AG09309 (cell line): ENCODE measurements around the gene MALRD1.

Experiments used
- DNase-seq: peaks from one replicate; pipeline ENCODE4 v3.0.0-alpha.2; 2010; ENCODE audit warnings: low read depth
- H3K4me3 ChIP-seq: 2 replicates; pipeline ENCODE4 v1.5.1; 2011; ENCODE audit warnings: mild to moderate bottlenecking, low read depth, low read length, moderate library complexity; ENCODE audit not compliant: control insufficient read depth
- TF ChIP-seq, protein P1 (sequence below): IDR thresholded peaks from 2 replicates; pipeline ENCODE4 v1.5.1; 2011; ENCODE audit warnings: mild to moderate bottlenecking, low read depth, low read length, inconsistent platforms; ENCODE audit not compliant: insufficient read depth, control insufficient read depth; ENCODE audit errors: missing control alignments

The MALRD1 gene

DNA sequence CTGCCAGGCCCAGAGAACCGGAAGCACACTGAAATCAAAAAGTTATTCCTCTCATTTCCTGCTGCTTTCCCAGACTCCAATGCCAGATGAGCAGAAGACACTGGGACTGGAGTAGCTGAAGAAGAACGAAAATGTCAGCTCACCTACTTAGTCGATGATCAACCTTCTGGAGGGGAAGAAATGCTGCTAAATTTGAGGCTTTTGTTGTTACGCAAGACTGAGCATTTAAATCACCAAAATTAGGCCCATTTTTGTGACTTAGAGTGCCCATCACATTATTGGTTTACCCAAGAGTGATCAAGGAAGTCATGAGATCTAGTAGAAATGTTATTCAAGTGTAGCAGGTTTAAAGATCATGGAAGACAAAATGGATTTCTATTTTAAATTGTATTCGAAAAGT lies 585.6 kb downstream of the MALRD1 start:
- no peak for DNase-seq
- no peak overlapping the region for H3K4me3 ChIP-seq
- TF ChIP-seq, protein P1, sequence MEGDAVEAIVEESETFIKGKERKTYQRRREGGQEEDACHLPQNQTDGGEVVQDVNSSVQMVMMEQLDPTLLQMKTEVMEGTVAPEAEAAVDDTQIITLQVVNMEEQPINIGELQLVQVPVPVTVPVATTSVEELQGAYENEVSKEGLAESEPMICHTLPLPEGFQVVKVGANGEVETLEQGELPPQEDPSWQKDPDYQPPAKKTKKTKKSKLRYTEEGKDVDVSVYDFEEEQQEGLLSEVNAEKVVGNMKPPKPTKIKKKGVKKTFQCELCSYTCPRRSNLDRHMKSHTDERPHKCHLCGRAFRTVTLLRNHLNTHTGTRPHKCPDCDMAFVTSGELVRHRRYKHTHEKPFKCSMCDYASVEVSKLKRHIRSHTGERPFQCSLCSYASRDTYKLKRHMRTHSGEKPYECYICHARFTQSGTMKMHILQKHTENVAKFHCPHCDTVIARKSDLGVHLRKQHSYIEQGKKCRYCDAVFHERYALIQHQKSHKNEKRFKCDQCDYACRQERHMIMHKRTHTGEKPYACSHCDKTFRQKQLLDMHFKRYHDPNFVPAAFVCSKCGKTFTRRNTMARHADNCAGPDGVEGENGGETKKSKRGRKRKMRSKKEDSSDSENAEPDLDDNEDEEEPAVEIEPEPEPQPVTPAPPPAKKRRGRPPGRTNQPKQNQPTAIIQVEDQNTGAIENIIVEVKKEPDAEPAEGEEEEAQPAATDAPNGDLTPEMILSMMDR, result no peak

DNA sequence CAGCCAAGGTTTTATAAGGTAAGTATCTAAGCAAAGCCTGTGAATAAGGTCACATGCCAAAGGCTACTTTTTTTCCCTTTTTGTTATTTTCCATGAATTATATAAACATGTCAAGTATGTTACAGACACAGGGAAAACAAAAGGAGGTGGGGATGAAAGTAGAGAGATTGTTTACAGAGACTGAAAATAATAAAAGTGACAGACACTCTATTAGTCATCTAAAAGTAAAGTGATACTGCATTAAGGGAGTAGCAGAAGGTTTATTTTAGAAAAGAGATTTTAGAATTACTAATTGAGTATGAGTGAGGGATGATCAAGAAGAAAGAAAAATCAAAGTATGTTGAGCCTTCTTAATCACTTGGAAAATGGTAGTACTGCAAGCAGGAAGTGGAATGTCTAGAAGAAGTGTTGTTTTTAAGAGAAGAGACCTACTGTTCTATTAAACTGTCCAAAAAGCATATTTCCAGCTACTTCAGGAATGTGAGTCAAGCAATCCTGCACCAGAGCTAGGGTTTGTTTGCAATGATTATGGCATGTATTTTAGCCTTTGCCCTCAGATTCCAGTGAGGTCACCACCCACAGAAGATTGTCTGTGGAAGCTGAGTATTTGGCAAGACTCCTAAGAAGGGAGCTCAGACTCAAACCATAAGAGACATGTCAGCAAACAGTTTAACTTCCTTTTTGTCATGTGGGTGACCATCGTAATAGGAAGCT lies 589.7 kb downstream of the MALRD1 start:
- TF ChIP-seq, protein P1, result no peak
- DNase-seq, result peak; percentile 69
- peak overlapping the region; percentile 7 for H3K4me3 ChIP-seq

DNA sequence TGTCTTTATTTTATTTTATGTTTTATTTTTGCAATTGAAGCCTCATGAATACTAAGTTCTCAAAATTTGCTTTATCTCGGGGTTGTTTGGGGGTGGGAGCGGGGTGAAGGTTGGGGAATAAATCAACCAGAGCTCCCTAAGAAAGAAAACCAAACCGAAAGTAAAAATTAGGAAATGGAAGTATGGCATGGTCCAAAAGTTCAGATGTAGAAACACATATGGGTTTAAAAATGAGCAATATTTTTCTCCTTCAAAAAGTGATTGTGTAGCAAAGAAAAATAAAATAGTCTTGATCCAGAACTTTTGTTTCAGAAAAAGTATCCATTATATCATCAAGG lies 590.3 kb downstream of the MALRD1 start:
- no peak for DNase-seq
- peak overlapping the region; percentile 7 for H3K4me3 ChIP-seq
- TF ChIP-seq, protein P1, result no peak

DNA sequence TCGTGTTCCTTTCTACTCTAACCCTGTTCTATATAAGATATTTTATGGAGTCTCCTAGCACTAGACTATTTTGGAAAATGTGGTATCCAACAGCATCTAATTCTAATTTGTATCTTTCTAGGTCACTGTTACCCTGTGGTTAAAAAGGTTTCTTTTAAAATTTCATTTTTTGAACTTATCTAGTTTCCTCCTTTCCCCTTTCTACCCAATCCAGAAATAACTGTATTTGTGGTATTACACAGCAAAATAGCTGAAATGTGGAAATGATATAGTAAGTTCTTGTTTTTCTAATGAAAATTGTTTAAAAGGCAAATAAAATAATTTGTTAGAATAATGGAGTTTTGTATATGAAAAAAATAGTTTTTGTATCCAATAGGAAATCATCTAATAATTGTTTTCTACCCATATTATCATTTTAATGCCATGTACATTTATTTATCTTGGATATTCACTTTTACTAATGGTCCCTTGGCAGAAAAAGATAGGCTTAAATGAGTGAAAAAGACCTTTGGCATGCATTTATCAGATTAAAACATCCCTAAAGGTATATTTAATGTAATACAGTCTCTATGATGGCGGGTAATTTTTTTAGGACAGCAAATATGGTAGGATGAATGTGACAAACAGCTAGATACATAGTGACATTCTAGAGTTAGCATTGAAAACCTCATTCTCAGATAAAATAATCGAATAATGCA lies 592.1 kb downstream of the MALRD1 start:
- TF ChIP-seq, protein P1, result no peak
- DNase-seq, result no peak
- H3K4me3 ChIP-seq, result no peak overlapping the region

DNA sequence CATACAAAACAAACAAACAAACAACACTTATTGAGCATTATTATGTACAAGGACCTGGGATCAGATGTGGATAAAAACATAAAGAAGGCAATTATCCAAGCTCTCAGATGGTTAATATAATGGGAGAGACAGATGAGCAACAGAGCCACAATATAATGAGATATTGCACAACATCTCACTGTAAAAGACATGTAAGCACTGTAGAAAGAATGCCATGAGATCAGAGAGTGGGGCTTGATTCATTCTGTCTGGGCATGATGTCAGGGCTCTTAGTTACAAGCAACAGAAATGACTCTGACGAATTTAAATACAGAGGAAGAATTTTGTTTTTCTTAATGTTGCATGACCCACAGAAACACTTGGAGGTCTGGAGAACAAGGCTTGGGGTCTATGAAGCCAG lies 602.9 kb downstream of the MALRD1 start:
- H3K4me3 ChIP-seq, result no peak overlapping the region
- peak; percentile 84 for DNase-seq
- TF ChIP-seq, protein P1, result no peak

DNA sequence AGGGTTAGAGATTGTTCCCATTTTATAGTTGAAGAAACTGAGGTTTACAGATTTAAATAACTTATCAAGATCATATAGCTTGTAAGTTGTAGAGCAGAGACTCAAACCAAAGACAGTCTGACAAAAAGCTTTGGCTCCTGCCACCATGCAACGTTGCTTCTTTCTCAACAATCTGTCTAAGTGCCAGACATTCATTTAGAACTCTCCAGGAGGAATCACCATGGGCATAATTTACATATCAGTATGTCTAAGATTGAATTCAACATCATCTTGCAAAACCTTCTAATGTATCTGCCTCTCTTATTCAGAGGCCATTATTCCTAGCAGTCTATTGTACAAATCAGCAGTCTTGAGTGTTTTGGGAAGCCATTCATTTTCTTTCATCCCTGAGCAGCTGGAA lies 604.1 kb downstream of the MALRD1 start:
- TF ChIP-seq, protein P1, result no peak
- DNase-seq, result no peak

More for the DNA sequence above, 604.1 kb downstream of the MALRD1 start:
- no peak overlapping the region for H3K4me3 ChIP-seq
